GM18520 (cell line): ENCODE measurements around the gene MEIOB.
"Not testable (repeated sequence)": the region's sequence is repeated elsewhere in the genome, so short reads cannot be mapped to it uniquely, and the experiment has no call there.

Experiments used
- ATAC-seq: cut with Tn5 transposase; IDR thresholded peaks from one replicate; pipeline ENCODE4 v1.9.1; 2021; ENCODE audit not compliant: unreplicated experiment

MEIOB gene, protein sequence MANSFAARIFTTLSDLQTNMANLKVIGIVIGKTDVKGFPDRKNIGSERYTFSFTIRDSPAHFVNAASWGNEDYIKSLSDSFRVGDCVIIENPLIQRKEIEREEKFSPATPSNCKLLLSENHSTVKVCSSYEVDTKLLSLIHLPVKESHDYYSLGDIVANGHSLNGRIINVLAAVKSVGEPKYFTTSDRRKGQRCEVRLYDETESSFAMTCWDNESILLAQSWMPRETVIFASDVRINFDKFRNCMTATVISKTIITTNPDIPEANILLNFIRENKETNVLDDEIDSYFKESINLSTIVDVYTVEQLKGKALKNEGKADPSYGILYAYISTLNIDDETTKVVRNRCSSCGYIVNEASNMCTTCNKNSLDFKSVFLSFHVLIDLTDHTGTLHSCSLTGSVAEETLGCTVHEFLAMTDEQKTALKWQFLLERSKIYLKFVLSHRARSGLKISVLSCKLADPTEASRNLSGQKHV

GRCh38 chr16:1871974-1872635, at the start of gene MEIOB:
Gene MEIOB, minus strand, starts transcription at chr16:1872164. Its CDS starts 3,989 bp downstream, at chr16:1868175.
- no peak for ATAC-seq

DNA sequence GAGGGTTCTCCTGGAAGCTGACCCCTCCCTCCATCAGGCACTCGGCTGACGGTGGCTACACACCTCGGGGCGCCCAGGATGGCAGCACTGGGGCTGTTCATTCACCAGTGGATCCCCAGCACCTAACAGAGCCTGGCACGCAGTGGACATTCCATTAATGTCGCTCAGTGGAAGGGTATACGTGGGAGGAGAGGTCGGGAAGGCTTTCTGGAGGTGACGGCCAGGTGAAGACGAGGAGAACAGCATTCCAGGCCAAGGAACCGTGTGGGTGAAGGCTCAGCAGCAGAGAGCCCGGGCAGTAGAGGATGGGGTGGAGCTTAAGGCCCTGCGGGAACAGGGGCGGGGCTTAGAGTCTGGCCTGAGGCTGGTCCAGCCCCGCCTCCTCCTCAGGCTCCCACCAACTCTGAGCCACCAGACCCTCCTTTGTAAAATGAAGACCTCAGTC, 48.8 kb upstream of the MEIOB start:
- no peak for ATAC-seq

- ATAC-seq: not testable (repeated sequence)
These were observed 48.2 kb upstream of the MEIOB start for GRCh38 chr16:1920122-1920521.

- no peak for ATAC-seq
These were observed 47.5 kb upstream of the MEIOB start for GRCh38 chr16:1919327-1919998.

DNA sequence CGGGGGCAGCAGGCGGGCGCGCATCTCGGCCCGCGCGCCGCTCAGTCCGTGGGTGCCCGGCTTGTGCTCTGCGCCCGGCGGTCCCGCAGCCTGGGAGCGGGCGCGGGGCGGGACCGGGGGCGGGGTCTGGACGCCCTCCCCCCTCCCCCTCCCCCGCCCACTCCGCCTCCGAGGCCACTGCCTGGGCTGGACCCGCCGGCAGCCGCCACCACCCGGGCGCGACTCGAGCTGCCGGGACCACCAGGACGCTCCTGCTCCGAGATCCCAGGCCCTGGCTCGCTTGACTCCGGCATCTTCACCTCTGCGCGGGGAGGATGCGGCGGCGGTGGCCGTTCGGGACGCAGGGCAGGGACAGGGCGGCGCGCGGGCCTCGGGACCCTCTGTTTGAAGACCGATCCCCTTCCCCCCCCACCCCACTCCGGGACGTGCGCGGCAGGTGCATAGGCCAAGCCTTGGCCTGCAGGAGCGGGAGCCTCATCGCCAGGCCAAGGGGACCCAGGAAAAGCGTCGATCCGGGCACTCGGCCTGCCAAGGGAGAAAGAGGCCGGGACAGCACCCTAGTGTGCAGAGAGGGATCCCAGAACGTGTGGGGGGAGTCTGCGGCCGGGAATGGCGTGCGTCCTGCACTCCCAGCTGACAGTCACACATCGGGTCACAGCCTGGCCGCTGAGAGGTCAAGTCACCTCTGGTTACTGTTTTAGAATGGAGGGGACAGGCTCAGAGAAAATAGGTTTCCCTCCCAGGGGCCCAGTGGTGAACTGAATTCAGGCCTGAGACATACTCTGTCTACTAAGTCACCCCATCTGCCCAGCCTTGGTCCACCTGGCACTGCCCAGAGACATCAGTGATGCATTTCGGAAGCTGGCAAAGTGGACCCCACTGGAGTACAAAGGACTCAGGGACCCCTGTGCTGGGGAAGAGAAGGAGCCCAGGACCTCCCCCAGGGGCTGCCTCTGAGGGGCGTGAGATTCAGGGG, 46.7 kb upstream of the MEIOB start, which contains the start of gene HS3ST6:
TSS of gene HS3ST6 (minus strand) at position 65 of the 976 bp plus-strand sequence. CDS start 92 bp downstream, outside the sequence.
- no peak for ATAC-seq

DNA sequence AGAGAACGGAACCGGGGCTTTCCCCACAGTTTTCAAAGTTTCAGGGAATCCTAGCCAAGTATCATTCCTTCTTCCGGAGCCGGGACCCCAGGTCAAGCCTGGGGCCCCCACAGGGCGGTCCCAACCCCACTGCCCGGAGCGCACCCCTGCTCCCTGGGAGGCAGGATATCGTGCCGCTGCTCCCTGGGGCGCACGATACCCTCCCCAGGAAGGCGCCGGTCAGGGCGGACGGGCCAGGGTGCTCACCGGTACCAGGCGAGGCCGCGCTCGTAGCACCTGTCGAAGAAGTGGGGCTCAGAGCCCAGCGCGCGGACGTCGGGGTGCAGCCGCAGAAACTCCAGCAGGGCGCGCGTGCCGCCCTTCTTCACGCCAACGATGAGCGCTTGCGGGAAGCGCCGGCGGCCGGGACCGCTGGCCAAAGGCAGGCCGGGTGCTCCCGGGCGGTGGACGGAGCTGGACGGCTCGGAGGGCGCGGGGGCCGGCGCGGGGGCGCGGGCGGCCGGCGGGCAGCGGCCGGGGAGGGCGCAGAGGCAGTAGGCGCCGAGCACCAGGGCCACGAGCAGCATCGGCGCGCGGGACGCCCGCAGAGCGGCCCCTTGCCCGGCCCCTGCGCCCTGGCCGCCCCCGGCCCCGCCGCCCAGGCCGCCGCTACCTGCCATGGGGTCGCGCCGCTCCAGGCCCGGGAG, 45.8 kb upstream of the MEIOB start:
- no peak for ATAC-seq

DNA sequence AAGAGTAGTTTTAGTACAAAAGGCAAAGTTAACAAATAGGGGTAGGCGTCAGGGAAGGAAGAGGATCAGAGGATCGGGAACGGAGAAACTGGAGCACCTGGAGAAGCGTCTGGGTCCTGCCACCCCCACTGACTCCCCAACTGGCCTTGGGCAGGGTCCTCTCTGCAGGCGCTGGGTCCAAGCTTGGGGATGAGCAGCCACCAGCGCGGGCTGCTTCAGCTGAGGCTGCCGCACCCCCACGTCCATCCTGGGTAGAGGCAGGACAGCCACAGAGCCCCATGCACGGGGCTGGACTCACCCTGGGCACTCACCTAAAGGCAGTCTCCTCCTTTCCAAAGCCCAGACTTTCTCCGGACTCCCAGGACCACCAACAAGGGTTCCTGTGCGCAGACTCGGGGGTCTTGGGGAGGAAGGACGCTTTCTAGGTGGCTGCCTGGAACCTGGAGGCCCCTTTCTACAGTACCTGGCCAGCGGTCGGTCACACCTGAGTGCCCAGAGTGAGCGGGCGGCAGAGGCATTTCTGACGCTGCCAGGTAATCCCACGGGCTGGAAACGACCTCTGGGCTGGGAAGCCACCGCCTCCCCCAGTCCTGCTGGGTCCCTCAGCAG, 45.2 kb upstream of the MEIOB start:
- ATAC-seq: no peak

GRCh38 chr16:1916640-1916990, 44.7 kb upstream of the MEIOB start:
- ATAC-seq: no peak

- no peak for ATAC-seq
These were observed 44.0 kb upstream of the MEIOB start for GRCh38 chr16:1915732-1916639.

- ATAC-seq: no peak
These were observed 43.0 kb upstream of the MEIOB start for GRCh38 chr16:1914988-1915387.

GRCh38 chr16:1914084-1914608, 42.2 kb upstream of the MEIOB start:
- no peak for ATAC-seq

GRCh38 chr16:1913327-1914083, 41.5 kb upstream of the MEIOB start:
- ATAC-seq: no peak

DNA sequence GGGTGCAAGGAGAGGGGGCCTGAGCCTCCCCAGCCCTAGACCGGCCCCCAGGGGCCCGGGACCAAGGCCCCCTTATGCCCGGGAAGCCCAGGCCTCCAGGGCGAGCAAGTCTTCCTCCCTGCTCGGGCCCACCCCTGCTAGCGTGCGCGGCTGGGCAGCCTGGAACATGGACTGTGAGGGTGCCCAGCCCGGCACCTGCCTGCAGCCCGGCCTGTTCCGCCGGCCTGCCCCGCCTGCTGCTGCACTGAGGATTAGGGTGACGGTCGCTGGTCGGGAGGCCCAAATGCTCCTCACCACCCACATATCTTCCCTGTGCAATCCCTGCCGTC, 40.2 kb upstream of the MEIOB start:
- no peak for ATAC-seq

DNA sequence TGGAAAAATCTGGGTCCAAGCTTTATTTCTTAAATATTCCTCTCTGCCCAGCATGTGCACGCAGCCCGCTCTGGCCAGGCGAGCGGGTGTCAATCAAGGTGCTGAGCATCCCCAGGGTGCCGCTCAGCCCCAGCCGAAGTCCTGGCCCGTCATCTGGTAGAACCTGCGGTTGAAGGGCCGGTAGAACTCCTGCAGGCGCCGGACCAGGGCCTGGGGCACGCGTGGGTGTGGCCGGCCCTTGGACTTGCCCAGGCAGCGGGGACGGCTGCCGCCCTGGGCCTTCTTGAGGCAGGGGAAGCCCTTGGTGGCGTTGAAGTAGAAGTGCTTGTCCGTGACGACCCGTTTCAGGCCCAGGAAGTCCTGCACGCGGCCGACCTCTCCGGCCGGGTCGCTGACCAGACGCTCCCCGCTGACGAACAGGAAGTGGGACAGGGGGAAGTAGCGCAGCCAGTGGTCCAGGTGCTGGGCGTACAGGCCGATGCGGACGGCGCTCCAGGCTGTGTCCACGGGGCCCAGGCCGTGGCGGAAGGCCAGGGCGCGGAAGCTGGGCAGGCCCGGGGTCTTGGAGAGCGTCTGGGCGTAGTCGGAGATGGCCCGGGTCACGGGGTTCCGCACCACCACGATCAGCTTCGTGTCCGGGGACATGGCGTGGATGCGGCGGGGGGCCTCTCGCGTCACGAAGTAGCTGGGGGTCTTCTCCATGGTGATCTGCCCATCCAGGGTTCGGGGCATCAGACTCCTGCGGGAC, 39.7 kb upstream of the MEIOB start:
- no peak for ATAC-seq

- no peak for ATAC-seq
These were observed 37.7 kb upstream of the MEIOB start for GRCh38 chr16:1909561-1910231.

DNA sequence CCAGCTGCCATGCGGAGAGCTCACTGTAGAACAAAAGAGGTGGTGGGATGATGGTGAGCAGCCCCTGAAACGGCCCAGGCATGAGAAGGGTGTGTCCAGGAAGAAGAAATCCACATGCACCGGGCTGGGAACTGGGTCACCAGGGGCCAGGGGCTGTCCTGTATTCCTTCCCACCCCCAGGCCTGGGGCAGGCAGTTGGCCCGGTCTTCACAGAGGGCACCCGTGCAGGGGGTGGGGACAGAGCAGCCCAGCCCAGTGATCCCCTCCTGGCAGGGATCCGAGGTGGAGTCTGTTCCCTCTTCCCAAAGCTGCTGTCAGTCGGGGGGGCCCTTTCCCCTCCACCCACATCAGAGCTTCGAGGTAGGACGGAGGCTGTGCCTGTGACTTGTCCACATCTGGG, 37.0 kb upstream of the MEIOB start:
- ATAC-seq: no peak
